ENCODE results near the gene NAV1. TPM values are rescaled to one million over a fixed set of nuclear protein-coding genes. Genes with fewer than 3 reads are reported as not detected.

The NAV1 gene
- total and polyA plus RNA-seq, 9 of the 15 experiments (the other 6 are each of a cell fraction or from before 2014, with no cell fraction given): 0.91 to 16.8 (median 3.2) TPM

- TF ChIP-seq TRIM25 (IDR thresholded peaks at IDR 0.05; ENCODE audit: borderline replicate concordance) (no peak), ZNF408 (CRISPR knock-in tag; IDR thresholded peaks at IDR 0.05; ENCODE audit: low read depth) (no peak), SAP30 (IDR thresholded peaks at IDR 0.05; ENCODE audit: borderline replicate concordance, insufficient read depth, low read depth, low read length, poor library complexity, severe bottlenecking) (no peak), CHD2 (IDR thresholded peaks at IDR 0.05; ENCODE audit: low read depth, low read length) (no peak), ZNF644 (tag; IDR thresholded peaks at IDR 0.05; ENCODE audit: low read depth) (no peak), MXD1 (CRISPR knock-in tag; IDR thresholded peaks at IDR 0.05; ENCODE audit: borderline replicate concordance, poor library complexity, severe bottlenecking) (no peak), RFX7 (CRISPR knock-in tag; IDR thresholded peaks at IDR 0.05) (no peak), ASH1L (IDR thresholded peaks at IDR 0.05; ENCODE audit: borderline replicate concordance, low read depth, partially characterized antibody) (no peak), ZNF740 (CRISPR knock-in tag; IDR thresholded peaks at IDR 0.05) (0 out of 2 replicates have a peak, but pooled peaks have one; percentile 5), ZNF740 (tag; IDR thresholded peaks at IDR 0.05) (no peak), ETV1 (tag; conservative IDR thresholded peaks at IDR 0.05; ENCODE audit: low read depth) (no peak; the same call in 1 of the 2 replicates), CTBP1 (IDR thresholded peaks at IDR 0.05; ENCODE audit: borderline replicate concordance) (peak; percentile 58), ARID3B (CRISPR knock-in tag; IDR thresholded peaks at IDR 0.05; ENCODE audit: borderline replicate concordance) (0 out of 2 replicates have a peak, but pooled peaks have one; percentile 4), POLR2B (IDR thresholded peaks at IDR 0.05; ENCODE audit: low read depth, partially characterized antibody) (no peak), ZNF778 (CRISPR knock-in tag; IDR thresholded peaks at IDR 0.05) (no peak), ZNF280B (CRISPR knock-in tag; IDR thresholded peaks at IDR 0.05) (no peak), GTF2F1 (IDR thresholded peaks at IDR 0.05; ENCODE audit: low read depth, low read length) (no peak), ZNF165 (CRISPR knock-in tag; IDR thresholded peaks at IDR 0.05; ENCODE audit: borderline replicate concordance) (no peak), ZEB2 (IDR thresholded peaks at IDR 0.05) (no peak), MEIS2 (IDR thresholded peaks at IDR 0.05; ENCODE audit: partially characterized antibody) (peak; percentile 36), ZNF586 (CRISPR knock-in tag; conservative IDR thresholded peaks at IDR 0.05) (no peak)
Measured at GRCh38 chr1:201582705-201583442, 43.9 kb downstream of the NAV1 start (continued).

All from K562 (cell line).